Effector CD4-positive, alpha-beta T cell (primary cell): Measurements from ENCODE around the gene CTSL.

Experiments used
- DNase-seq: peaks from one replicate; pipeline ENCODE4 v3.0.0-alpha.2; 2020

Gene CTSL

DNA sequence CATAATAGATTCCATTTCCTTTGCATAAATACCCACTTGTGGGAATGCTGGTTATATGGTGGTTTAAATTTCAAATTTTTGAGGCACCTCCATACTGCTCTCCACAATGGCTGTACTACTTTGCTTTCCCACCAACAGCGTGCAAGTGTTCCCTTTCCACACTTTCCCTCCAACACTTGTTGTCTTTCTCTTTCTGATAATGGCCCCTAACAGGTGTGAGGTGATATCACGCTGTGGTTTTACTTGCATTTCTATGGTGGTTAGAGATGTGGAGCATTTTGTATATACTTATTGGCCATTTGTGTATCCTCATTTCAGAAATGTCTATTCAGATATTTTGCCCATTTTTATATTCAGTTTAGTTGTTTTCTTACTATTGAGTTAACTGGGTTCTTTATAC, 34.6 kb downstream of the CTSL start:
- DNase-seq, result no peak

DNA sequence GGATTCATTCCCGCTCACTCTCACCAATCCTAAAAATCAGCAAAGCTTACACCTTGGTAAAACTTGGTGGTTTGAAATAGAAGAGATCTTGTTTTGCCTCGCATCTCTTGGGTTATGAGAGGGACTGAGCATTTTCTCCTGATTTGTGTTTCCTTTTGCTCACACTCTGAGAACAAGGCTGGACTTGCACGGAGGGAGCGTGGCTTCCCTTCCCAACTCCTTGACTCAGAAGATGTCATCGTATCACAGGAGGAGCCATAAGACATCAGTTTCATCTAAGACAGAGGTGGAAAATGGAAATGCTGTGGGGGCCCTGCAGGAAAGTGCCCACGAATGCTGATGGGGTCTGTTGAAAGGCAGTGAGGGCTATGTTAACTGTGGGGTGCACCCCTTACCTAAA, 37.4 kb downstream of the CTSL start:
- DNase-seq, result no peak

DNA sequence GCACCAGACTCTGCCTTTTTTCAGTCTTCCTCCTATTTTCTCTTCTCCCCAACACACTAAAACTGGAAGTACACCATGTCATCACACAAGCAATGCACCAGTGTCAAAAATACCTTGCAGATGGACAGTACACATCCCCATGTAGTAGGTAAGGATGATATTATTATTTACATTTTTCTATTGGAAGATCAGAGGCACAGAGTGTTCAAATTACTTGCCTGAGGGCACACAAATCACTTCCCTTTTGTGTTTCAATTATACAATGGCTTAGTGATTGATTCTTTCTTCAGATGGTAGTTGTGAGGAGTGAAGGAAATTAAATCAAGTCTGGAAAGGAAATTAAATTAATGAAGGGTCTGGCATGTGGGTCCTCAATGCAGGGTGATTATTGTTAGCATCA, 39.6 kb downstream of the CTSL start:
- DNase-seq, result no peak

GRCh38 chr9:87766697-87767096, 40.8 kb downstream of the CTSL start:
- no peak for DNase-seq

DNA sequence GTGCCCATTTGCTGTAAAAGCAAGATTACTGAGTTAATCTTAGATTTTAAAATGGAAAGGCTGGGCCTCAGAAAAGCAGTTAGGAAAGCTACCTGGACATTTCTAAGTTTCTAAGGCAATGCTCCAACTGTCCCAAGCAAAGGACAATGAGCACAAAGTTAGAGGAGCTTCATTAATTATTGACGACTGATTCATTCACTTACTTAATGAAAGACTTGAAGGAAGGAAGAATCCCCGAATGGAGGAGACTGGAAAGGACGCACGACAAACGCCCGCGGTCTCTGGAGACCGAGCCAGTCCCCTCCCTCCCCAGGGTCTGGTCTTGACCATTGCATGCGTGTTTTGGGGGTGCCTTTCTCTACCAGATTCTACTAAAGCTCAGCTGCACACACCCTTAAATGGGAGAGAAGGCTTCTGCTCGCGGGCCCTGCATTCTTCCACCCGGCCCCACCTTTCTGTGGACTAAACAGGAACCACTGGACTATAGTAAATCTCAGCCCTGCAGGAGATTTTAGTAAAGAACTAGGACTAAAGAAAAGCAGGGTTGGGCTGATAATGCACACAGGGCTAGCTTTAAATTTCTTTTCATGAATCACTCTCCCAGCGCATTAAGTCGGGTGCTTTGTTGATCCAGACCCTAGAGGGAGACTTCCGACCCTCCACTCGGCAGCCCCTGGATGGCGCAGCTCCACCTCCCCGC, 44.8 kb downstream of the CTSL start:
- no peak for DNase-seq

GRCh38 chr9:87771316-87772006, 45.5 kb downstream of the CTSL start:
- DNase-seq, result no peak

DNA sequence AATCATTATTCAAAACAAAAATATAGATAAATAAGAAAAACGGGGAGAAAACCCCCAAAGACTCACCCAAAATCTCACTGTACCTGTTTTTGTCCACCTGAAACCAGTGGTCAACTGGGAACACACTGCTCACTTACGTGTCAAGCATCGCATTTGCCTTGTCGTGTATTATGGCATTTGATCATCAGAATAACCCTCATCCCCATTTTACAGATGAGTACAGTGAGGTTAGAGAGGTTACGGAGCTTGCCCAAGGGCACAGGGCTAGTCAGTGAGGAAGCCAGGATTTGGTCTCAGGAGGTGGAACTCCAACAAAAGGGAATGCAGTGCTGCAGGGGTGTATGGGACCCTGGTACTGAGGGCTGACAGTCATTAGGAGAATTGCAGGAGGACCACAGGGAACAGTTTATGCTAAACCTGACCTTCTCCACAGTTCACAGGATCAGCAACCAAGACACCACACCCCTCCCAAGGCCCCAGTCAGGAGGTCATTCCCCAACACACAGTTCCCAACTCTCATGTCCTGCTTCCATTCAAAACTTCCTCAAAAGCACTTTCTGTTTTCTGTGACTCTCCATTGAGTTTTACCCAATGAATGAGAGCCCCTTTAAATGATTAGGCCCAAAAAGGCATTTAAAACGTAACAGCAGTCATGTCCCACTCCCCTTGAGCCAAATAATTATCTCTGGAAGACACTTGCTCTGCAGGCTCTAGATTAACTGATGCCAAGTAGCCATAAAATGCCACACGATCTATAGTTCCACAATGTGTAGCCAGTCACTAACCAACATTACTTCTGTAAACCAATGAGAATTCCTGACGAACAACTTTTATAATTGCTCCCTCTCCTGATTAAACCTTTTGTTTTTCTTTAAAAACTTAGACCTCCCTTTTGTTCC, 50.8 kb downstream of the CTSL start:
- DNase-seq, result no peak

- no peak for DNase-seq
Observed at GRCh38 chr9:87778996-87779395, 53.1 kb downstream of the CTSL start.
